GM10266 (cell line): ENCODE data around the gene SLU7.

Experiments used
- DNase-seq: peaks from one replicate; pipeline ENCODE4 v3.0.0; 2012; ENCODE audit errors: extremely low spot score
- TF ChIP-seq, protein P1 (sequence below): IDR thresholded peaks from 2 replicates; pipeline ENCODE4 v1.5.1; 2012; ENCODE audit warnings: mild to moderate bottlenecking, low read depth; ENCODE audit not compliant: control insufficient read depth, insufficient read depth; ENCODE audit errors: missing control alignments

Gene SLU7

DNA sequence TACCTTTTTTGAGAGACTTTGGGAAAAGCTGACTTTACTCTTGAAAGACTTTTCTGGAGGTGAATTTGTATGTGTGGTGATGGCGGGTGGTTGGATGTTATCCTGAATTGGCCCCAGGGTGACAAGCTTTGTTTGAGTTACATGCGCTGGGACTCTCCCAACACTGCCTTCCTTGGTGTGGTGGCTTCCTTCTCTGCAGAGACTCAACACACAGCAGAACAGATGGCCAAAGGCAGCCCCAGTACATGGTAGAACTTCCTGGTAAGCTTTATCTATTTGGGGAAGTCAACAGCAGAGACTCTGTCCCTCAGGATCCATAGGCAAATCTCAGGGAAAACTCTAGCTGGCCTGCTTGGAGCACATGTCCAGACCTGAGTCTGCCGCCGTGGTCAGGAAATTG lies 66.6 kb downstream of the SLU7 start:
- DNase-seq = no peak
- TF ChIP-seq, protein P1, sequence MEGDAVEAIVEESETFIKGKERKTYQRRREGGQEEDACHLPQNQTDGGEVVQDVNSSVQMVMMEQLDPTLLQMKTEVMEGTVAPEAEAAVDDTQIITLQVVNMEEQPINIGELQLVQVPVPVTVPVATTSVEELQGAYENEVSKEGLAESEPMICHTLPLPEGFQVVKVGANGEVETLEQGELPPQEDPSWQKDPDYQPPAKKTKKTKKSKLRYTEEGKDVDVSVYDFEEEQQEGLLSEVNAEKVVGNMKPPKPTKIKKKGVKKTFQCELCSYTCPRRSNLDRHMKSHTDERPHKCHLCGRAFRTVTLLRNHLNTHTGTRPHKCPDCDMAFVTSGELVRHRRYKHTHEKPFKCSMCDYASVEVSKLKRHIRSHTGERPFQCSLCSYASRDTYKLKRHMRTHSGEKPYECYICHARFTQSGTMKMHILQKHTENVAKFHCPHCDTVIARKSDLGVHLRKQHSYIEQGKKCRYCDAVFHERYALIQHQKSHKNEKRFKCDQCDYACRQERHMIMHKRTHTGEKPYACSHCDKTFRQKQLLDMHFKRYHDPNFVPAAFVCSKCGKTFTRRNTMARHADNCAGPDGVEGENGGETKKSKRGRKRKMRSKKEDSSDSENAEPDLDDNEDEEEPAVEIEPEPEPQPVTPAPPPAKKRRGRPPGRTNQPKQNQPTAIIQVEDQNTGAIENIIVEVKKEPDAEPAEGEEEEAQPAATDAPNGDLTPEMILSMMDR = no peak
